ENCODE results near the gene RCOR1.

DNA sequence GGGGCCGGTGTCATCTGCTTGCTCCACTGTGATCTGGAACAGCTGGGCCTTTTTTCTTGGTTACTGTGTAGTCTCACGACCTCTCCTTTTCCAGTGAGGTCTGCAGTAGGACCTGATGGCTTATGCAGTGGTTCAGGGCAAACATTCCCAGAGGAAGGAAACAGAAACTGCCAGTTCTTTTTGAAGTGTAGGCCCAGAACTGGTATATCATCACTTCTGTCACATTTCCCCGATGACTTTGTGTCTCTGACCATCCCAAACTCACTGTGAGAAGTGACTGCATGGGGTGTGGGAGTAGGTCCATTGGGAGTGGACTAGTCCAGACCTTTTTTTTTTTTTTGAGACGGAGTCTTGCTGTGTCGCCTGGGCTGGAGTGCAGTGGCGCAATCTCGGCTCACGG is 38.4 kb downstream of the RCOR1 start:
- TF ChIP-seq, protein P1, sequence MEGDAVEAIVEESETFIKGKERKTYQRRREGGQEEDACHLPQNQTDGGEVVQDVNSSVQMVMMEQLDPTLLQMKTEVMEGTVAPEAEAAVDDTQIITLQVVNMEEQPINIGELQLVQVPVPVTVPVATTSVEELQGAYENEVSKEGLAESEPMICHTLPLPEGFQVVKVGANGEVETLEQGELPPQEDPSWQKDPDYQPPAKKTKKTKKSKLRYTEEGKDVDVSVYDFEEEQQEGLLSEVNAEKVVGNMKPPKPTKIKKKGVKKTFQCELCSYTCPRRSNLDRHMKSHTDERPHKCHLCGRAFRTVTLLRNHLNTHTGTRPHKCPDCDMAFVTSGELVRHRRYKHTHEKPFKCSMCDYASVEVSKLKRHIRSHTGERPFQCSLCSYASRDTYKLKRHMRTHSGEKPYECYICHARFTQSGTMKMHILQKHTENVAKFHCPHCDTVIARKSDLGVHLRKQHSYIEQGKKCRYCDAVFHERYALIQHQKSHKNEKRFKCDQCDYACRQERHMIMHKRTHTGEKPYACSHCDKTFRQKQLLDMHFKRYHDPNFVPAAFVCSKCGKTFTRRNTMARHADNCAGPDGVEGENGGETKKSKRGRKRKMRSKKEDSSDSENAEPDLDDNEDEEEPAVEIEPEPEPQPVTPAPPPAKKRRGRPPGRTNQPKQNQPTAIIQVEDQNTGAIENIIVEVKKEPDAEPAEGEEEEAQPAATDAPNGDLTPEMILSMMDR (IDR thresholded peaks at IDR 0.05; ENCODE audit: low read length) = no peak
- TF ChIP-seq EZH2 (IDR thresholded peaks at IDR 0.05; ENCODE audit: borderline replicate concordance, low read length) = no peak

All from OCI-LY1 (cell line).